H1 (cell line): Measurements from ENCODE around the gene TTI1. TPM values are rescaled to one million over a fixed set of nuclear protein-coding genes. Genes with fewer than 3 reads are reported as not detected.

Experiments
- CTCF ChIA-PET: fragments of 300-600 bp; sonication (Branson Sonifier 250); formaldehyde crosslinking; loops from one replicate; lab custom pipeline; 2021; ENCODE audit not compliant: partially characterized antibody; lab: Charles Lee
- POLR2A ChIA-PET: fragments of 300-600 bp; sonication (Branson Sonifier 250); formaldehyde crosslinking; loops from one replicate; lab custom pipeline; 2021; ENCODE audit warnings: inconsistent platforms; ENCODE audit not compliant: partially characterized antibody; lab: Charles Lee
- DNase-seq, 2 experiments: peaks; one replicate each; pipeline versions ENCODE4 v3.0.0 to v3.0.0-alpha.2; 2010 to 2022; ENCODE audit warnings: low spot score in 2 of 2, low read depth in 1 of 2, mixed read lengths in 1 of 2
- FAIRE-seq: peaks from 2 replicates; lab custom pipeline; 2011; peaks lifted over from hg19 to GRCh38; lab: Jason Lieb, UNC
- H2AFZ ChIP-seq: 2 replicates; pipeline ENCODE4 v1.8.1; 2012; ENCODE audit warnings: low read length, inconsistent platforms
- H2AK5ac ChIP-seq: 2 replicates; pipeline ENCODE4 v1.6.1; 2013; ENCODE audit warnings: low read depth, low read length
- H2BK120ac ChIP-seq: replicated peaks from 2 replicates; pipeline ENCODE3; 2013; ENCODE audit warnings: low read depth, low read length, inconsistent platforms
- H2BK12ac ChIP-seq: 2 replicates; pipeline ENCODE4 v1.6.1; 2013; ENCODE audit warnings: low read depth, low read length
- H2BK15ac ChIP-seq: 2 replicates; pipeline ENCODE4 v1.6.1; 2013; ENCODE audit warnings: low read length
- H2BK20ac ChIP-seq: 2 replicates; pipeline ENCODE4 v1.6.1; 2013; ENCODE audit warnings: low read length
- H2BK5ac ChIP-seq: 2 replicates; pipeline ENCODE4 v1.6.1; 2013; ENCODE audit warnings: low read depth, low read length
- H3K14ac ChIP-seq: 2 replicates; pipeline ENCODE4 v1.6.1; 2013; ENCODE audit warnings: inconsistent platforms; ENCODE audit not compliant: insufficient read length
- H3K18ac ChIP-seq: 2 replicates; pipeline ENCODE4 v1.6.1; 2013; ENCODE audit warnings: low read length; ENCODE audit errors: extremely low read depth
- H3K23ac ChIP-seq: 2 replicates; pipeline ENCODE4 v1.6.1; 2013; ENCODE audit warnings: inconsistent platforms; ENCODE audit not compliant: insufficient read length
- H3K23me2 ChIP-seq: 2 replicates; pipeline ENCODE4 v1.6.1; 2013; ENCODE audit warnings: low read depth, low read length
- H3K27ac ChIP-seq: 2 replicates; pipeline ENCODE4 v1.6.1; 2011; ENCODE audit warnings: low read depth, low read length, inconsistent platforms
- H3K27me3 ChIP-seq, 4 experiments: replicated peaks in 1 of 4; 1 replicate in 1 of 4; 2 replicates in 3 of 4; pipeline versions ENCODE4 v1.6.1 to v1.8.1; 2011 to 2013; ENCODE audit warnings: low read length in 3 of 4, mild to moderate bottlenecking in 3 of 4, inconsistent platforms in 2 of 4, mixed read lengths in 2 of 4, moderate library complexity in 1 of 4; ENCODE audit not compliant: control insufficient read depth in 3 of 4, insufficient read depth in 3 of 4; ENCODE audit errors: extremely low read depth in 1 of 4
- H3K36me3 ChIP-seq, 4 experiments: 2 replicates each; pipeline versions ENCODE4 v1.6.1 to v1.8.1; 2011 to 2013; ENCODE audit warnings: mild to moderate bottlenecking in 4 of 4, low read length in 3 of 4, moderate library complexity in 2 of 4, control low read depth in 1 of 4, inconsistent platforms in 1 of 4; ENCODE audit not compliant: insufficient read depth in 4 of 4, control insufficient read depth in 2 of 4
- H3K4ac ChIP-seq: replicated peaks from 2 replicates; pipeline ENCODE3; 2013; ENCODE audit warnings: low read length, low read depth, mixed read lengths, inconsistent platforms; ENCODE audit not compliant: insufficient read length
- H3K4me1 ChIP-seq, 4 experiments: replicated peaks in 1 of 4; 1 replicate in 1 of 4; 2 replicates in 3 of 4; pipeline versions ENCODE4 v1.6.1 to v1.8.1; 2011 to 2013; ENCODE audit warnings: low read length in 3 of 4, inconsistent platforms in 2 of 4, mixed read lengths in 1 of 4; ENCODE audit not compliant: insufficient read depth in 4 of 4, control insufficient read depth in 3 of 4
- H3K4me2 ChIP-seq, 2 experiments: 2 replicates each; pipeline versions ENCODE4 v1.6.1 to v1.8.1; 2011 to 2013; ENCODE audit warnings: low read depth in 2 of 2, low read length in 2 of 2, control low read depth in 1 of 2, inconsistent platforms in 1 of 2, mild to moderate bottlenecking in 1 of 2; ENCODE audit not compliant: insufficient read depth in 1 of 2
- H3K4me3 ChIP-seq, 4 experiments: fragments of 200-600, 300-600 bp in 1 of 4; sonication (generic), shearing (Covaris generic), sonication (Bioruptor Twin) in 1 of 4; 2 replicates each; pipeline versions ENCODE4 v1.5.1 to v1.8.1; 2011 to 2016; ENCODE audit warnings: low read length in 4 of 4, low read depth in 3 of 4, control low read depth in 2 of 4, inconsistent platforms in 2 of 4, mild to moderate bottlenecking in 2 of 4, mixed read lengths in 1 of 4, moderate library complexity in 1 of 4; ENCODE audit not compliant: insufficient read depth in 2 of 4; ENCODE audit errors: extremely low read depth in 1 of 4
- H3K56ac ChIP-seq: replicated peaks from 2 replicates; pipeline ENCODE3; 2013; ENCODE audit warnings: low read depth, mild to moderate bottlenecking, mixed read lengths, low read length, inconsistent platforms; ENCODE audit not compliant: insufficient read length
- H3K79me1 ChIP-seq: 2 replicates; pipeline ENCODE4 v1.6.1; 2013; ENCODE audit warnings: low read depth, low read length, control low read depth
- H3K79me2 ChIP-seq, 2 experiments: 2 replicates each; pipeline versions ENCODE4 v1.6.1 to v1.8.1; 2012 to 2013; ENCODE audit warnings: low read length in 2 of 2, mild to moderate bottlenecking in 2 of 2, inconsistent platforms in 1 of 2; ENCODE audit not compliant: insufficient read depth in 2 of 2, control insufficient read depth in 1 of 2
- H3K9ac ChIP-seq, 4 experiments: replicated peaks in 1 of 4; 1 replicate in 1 of 4; 2 replicates in 3 of 4; pipeline versions ENCODE4 v1.6.1 to v1.8.1; 2011 to 2013; ENCODE audit warnings: low read depth in 3 of 4, low read length in 3 of 4, control low read depth in 2 of 4, mild to moderate bottlenecking in 2 of 4, moderate library complexity in 2 of 4, inconsistent platforms in 1 of 4; ENCODE audit errors: extremely low read depth in 1 of 4
- H3K9me3 ChIP-seq, 2 experiments: 2 replicates each; pipeline versions ENCODE4 v1.6.1 to v1.8.1; 2012 to 2013; ENCODE audit warnings: mild to moderate bottlenecking in 2 of 2, moderate library complexity in 2 of 2, control low read depth in 1 of 2, inconsistent platforms in 1 of 2, low read depth in 1 of 2, low read length in 1 of 2, mixed read lengths in 1 of 2; ENCODE audit not compliant: insufficient read depth in 2 of 2
- H4K20me1 ChIP-seq, 2 experiments: replicated peaks in 1 of 2; 2 replicates each; pipeline versions ENCODE3 to v1.8.1; 2011 to 2013; ENCODE audit warnings: inconsistent platforms in 2 of 2, low read length in 2 of 2, mild to moderate bottlenecking in 1 of 2; ENCODE audit not compliant: insufficient read depth in 2 of 2, control insufficient read depth in 1 of 2
- H4K5ac ChIP-seq: 2 replicates; pipeline ENCODE4 v1.6.1; 2013; ENCODE audit warnings: low read length, low read depth, mixed read lengths, inconsistent platforms; ENCODE audit not compliant: insufficient read length
- H4K8ac ChIP-seq: 2 replicates; pipeline ENCODE4 v1.8.0; 2013; ENCODE audit warnings: mild to moderate bottlenecking, moderate library complexity, low read length, inconsistent platforms; ENCODE audit not compliant: insufficient read depth; ENCODE audit errors: extremely low read depth
- H4K91ac ChIP-seq: replicated peaks from 2 replicates; pipeline ENCODE3; 2013; ENCODE audit warnings: low read length, mixed read lengths, inconsistent platforms; ENCODE audit not compliant: insufficient read length
- WGBS, 2 experiments: shearing (Covaris generic) in 1 of 2; methylation state at CpG; one replicate each; pipeline versions ENCODE4 v1.1.6 to v1.1.7; 2013 to 2015; ENCODE audit warnings: low lambda C conversion rate in 2 of 2, mixed read lengths in 2 of 2, inconsistent platforms in 1 of 2, low coverage in 1 of 2, missing lambda C conversion rate in 1 of 2; ENCODE audit not compliant: insufficient replicate concordance in 2 of 2, insufficient coverage in 1 of 2, insufficient read length in 1 of 2; ENCODE audit errors: extremely low coverage in 1 of 2, missing lambda C conversion rate in 1 of 2; 5-methylcytosine and 5-hydroxymethylcytosine counted together
- polyA plus RNA-seq, 7 experiments: library from polyadenylated mRNA; depleted of rRNA in 3 of 7; stranded (reverse) in 5 of 7; unstranded in 2 of 7; fragments of >200 nt in 5 of 7; fragments of 200-250 nt in 2 of 7; gene quantifications; 1 replicate in 5 of 7; 2 replicates in 1 of 7; 4 replicates in 1 of 7; pipeline versions ENCODE4 v1.2.1 to v1.2.3, GENCODE V29; 2011 to 2013; ENCODE audit warnings: missing spikeins in 2 of 7, mixed read lengths in 2 of 7
- total RNA-seq: library from RNA; stranded (reverse); fragmentation: NEBNext Ultra II Directional; extraction: Animal tissue kit (Norgen Biotek cat#: 25700); gene quantifications from 2 replicates; pipeline ENCODE4 v1.2.1, GENCODE V29; 2021

The TTI1 gene
- total and polyA plus RNA-seq, 2 of the 8 experiments (the other 6 are each of a cell fraction or from before 2014, with no cell fraction given) = 34.1 to 47.0 TPM

- 0 out of 2 replicates have a peak overlapping the region, but pooled peaks have one; percentile 60 for H2BK12ac ChIP-seq
- peak overlapping the region; percentile 11; the same call in 1 of the 2 replicates for H2AFZ ChIP-seq
- no peaks in the 10 kb centered on the region; the same call in none of the 2 replicates for H3K23me2 ChIP-seq
- DNase-seq = peak in 1 of 2 experiments; percentile 47
- H3K56ac ChIP-seq = no peak overlapping the region
- no peaks in the 10 kb centered on the region for H3K9me3 ChIP-seq
- no peak overlapping the region for H3K4ac ChIP-seq
- H3K79me1 ChIP-seq = no peaks in the 10 kb centered on the region
- H3K23ac ChIP-seq = no peak overlapping the region
- no peak overlapping the region for H2BK20ac ChIP-seq
- no peak overlapping the region for H2BK5ac ChIP-seq
- no peak overlapping the region for H3K18ac ChIP-seq
- H3K27me3 ChIP-seq = peaks cover 0 to 6% (median 0%) of the 10 kb centered on the region in 4 experiments; a peak in 2 of 7 replicates
- peaks cover 3 to 5% of the 10 kb centered on the region in 2 experiments for H4K20me1 ChIP-seq
- no peak overlapping the region for H3K27ac ChIP-seq
- no peak overlapping the region for H4K91ac ChIP-seq
- no peak overlapping the region for H2BK15ac ChIP-seq
- H4K8ac ChIP-seq = no peak overlapping the region
- H4K5ac ChIP-seq = no peak overlapping the region
- CTCF ChIA-PET = interaction anchor here (0.6 to 2.0 kb wide), 8 partner anchors 12 to 412 kb away, joined by 3 to 6 read pairs (median 3); no protein-coding TSS in a partner anchor
- FAIRE-seq = no peak
- no peak overlapping the region for H2AK5ac ChIP-seq
- no peak overlapping the region for H3K14ac ChIP-seq
- 29% methylated on average over 10 of the region's 10 CpGs; no CpG with 5 or more reads in 1 of the 2 experiments for WGBS, 2 experiments
- POLR2A ChIA-PET = interaction anchor here (1.1 kb wide), 1 partner anchor 62 kb away, joined by 3 read pairs; no protein-coding TSS in a partner anchor
- no peaks in the 10 kb centered on the region for H3K79me2 ChIP-seq
- peak overlapping the region in 1 of 4 experiments; percentile 18; a peak in 2 of 8 replicates for H3K4me3 ChIP-seq
- no peak overlapping the region; a peak in 1 of 7 replicates for H3K9ac ChIP-seq
- no peaks in the 10 kb centered on the region for H3K36me3 ChIP-seq
- H3K4me2 ChIP-seq = peak overlapping the region; percentile 53 to 59
- peaks cover 4 to 13% (median 5%) of the 10 kb centered on the region in 4 experiments for H3K4me1 ChIP-seq
- no peak overlapping the region for H2BK120ac ChIP-seq
These were observed 56.4 kb downstream of the TTI1 start for GRCh38 chr20:37976887-37977286.
